GM18909 (cell line): ENCODE data around the gene MAMSTR.

ENCODE experiments used
- ATAC-seq: cut with Tn5 transposase; IDR thresholded peaks from one replicate; pipeline ENCODE4 v1.9.1; 2021; ENCODE audit warnings: mild to moderate bottlenecking; ENCODE audit not compliant: unreplicated experiment, poor library complexity

MAMSTR gene

DNA sequence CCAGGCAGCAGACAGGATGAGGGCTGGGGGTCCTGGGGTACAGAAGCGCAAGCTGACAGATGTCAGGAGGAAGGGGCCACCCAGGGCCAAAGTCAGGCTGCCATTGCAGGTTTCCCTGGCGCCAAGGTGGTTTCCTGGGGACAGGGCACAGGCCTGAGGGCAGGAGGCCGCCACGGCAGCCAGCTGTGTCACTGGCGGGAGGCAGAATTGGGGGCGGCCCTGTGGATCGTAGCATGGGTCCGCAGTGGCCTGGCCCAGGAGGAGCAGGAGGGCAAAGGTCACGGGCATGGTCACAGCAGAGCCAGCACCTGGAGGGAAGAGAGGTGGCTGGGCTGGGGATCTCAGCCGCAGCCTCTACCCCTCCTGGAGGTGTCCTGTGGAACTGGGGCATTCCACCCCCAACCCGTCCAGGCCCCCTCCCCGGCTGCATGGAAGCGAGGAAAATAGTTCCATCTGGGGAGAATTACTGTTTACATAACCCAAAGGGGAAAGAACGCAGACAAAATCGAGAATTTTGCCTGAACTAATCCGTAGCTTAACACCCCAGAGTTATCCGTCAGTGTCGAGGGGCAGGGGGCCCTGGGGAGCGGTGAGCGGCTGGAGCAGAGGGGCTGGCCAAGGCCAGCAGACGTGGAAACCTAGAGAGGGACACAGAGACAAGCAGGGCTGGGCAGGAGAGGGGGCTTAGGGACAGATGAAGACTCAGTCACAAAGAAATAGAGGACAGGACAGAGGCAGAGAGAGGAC is 48.7 kb downstream of the MAMSTR start:
- no peak for ATAC-seq

GRCh38 chr19:48669903-48670668 is 49.4 kb downstream of the MAMSTR start:
- no peak for ATAC-seq

GRCh38 chr19:48668761-48669160 is 50.8 kb downstream of the MAMSTR start:
- ATAC-seq, result no peak

DNA sequence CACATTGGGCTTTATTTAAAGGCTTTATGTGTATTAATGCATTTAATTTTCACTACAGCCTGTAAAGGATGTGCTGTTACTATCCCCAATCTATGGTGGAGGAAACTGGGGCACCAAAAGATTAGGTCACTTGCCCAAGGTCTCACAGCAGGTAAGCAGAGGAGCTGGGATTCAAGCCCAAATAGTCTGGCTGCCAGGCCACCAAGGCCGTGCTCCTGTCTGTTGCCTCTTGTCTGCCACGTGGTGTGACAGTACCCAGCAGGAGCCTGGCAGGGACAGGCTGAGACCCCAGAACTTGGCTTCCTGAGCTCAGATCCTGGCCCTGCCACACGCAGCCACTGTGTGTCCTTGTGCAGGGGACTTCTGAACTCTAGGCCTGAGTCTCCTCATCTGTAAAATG is 51.2 kb downstream of the MAMSTR start:
- no peak for ATAC-seq

GRCh38 chr19:48665786-48666185 is 53.7 kb downstream of the MAMSTR start:
- ATAC-seq, result no peak

GRCh38 chr19:48664476-48664875 is 55.0 kb downstream of the MAMSTR start:
- no peak for ATAC-seq

- ATAC-seq, result no peak
These were observed 55.9 kb downstream of the MAMSTR start for GRCh38 chr19:48663667-48664066.
